Measurements from ENCODE around the gene NEDD4L. TPM values are rescaled to one million over a fixed set of nuclear protein-coding genes. Genes with fewer than 3 reads are reported as not detected.
A peak's percentile ranks its signal among the peaks of the same experiment; 100 is the strongest.

The NEDD4L gene
- total and polyA plus RNA-seq, 10 of the 15 experiments (the other 5 are each of a cell fraction or from before 2014, with no cell fraction given): 7.4 to 24.0 (median 17.7) TPM

- Histone ChIP-seq H3K27me3 (replicated peaks in 1 of 2; ENCODE audit: control insufficient read depth in 2 of 2, insufficient read depth in 2 of 2, low read length in 1 of 2) (no peaks in the 10 kb centered on the region), H3K4me1 (ENCODE audit: control insufficient read depth, insufficient read depth, low read length) (no peaks in the 10 kb centered on the region), H2AFZ (ENCODE audit: control insufficient read depth, low read depth, low read length) (no peak overlapping the region), H3K9me3 (replicated peaks; ENCODE audit: control insufficient read depth, insufficient read depth, low read length) (no peaks in the 10 kb centered on the region; the same call in 2 of the 3 replicates), H3K4me2 (ENCODE audit: control insufficient read depth, insufficient read depth) (peak overlapping the region; percentile 18; the same call in 1 of the 2 replicates), H3K36me3 (ENCODE audit: control insufficient read depth in 2 of 2, insufficient read depth in 2 of 2, low read length in 1 of 2) (no peaks in the 10 kb centered on the region), H3K27ac (ENCODE audit: control insufficient read depth, insufficient read depth) (no peak overlapping the region), H3K9ac (ENCODE audit: control insufficient read depth, insufficient read depth, low read length) (no peak overlapping the region), H4K20me1 (ENCODE audit: control insufficient read depth, insufficient read depth) (no peaks in the 10 kb centered on the region), H3K79me2 (ENCODE audit: control insufficient read depth, insufficient read depth, low read length) (no peaks in the 10 kb centered on the region), H3K4me3 (no peak overlapping the region)
- peak in 1 of 2 experiments; percentile 49; a peak in 1 of 4 replicates for TF ChIP-seq BHLHE40 (IDR thresholded peaks at IDR 0.05; ENCODE audit: borderline replicate concordance in 1 of 2, low read depth in 2 of 2, low read length in 1 of 2)
- peak; percentile 80 for TF ChIP-seq RUNX3 (IDR thresholded peaks at IDR 0.05; ENCODE audit: low read length)
- 0 out of 2 replicates have a peak, but pooled peaks have one; percentile 56 for TF ChIP-seq SMARCA5 (IDR thresholded peaks at IDR 0.05)
- 0 out of 2 replicates have a peak, but pooled peaks have one; percentile 57 for TF ChIP-seq YY1 (IDR thresholded peaks at IDR 0.05; ENCODE audit: low read depth, low read length)
- TF ChIP-seq MTA2 (IDR thresholded peaks at IDR 0.05; ENCODE audit: low read depth): peak; percentile 43; the same call in 1 of the 2 replicates
- TF ChIP-seq CBFB (IDR thresholded peaks at IDR 0.05; ENCODE audit: low read depth): 0 out of 2 replicates have a peak, but pooled peaks have one; percentile 42
- no peak for TF ChIP-seq SP1 (IDR thresholded peaks at IDR 0.05; ENCODE audit: low read depth, low read length)
- TF ChIP-seq CTCF (IDR thresholded peaks at IDR 0.05 in 2 of 3, conservative IDR thresholded peaks at IDR 0.05 in 1 of 3; ENCODE audit: control insufficient read depth in 2 of 3, extremely low read depth in 1 of 3, insufficient read depth in 1 of 3, low read depth in 3 of 3, low read length in 3 of 3): peak; percentile 79 to 92 (median 91)
- no peak for TF ChIP-seq USF2 (IDR thresholded peaks at IDR 0.05; ENCODE audit: borderline replicate concordance, low read depth, low read length)
- peak; percentile 75 for TF ChIP-seq RAD21 (IDR thresholded peaks at IDR 0.05; ENCODE audit: insufficient read depth, low read depth, low read length)
- no peak for TF ChIP-seq ZNF207 (IDR thresholded peaks at IDR 0.05; ENCODE audit: borderline replicate concordance)
- TF ChIP-seq NBN (IDR thresholded peaks at IDR 0.05): 0 out of 2 replicates have a peak, but pooled peaks have one; percentile 54
- no peak for TF ChIP-seq FOS (IDR thresholded peaks at IDR 0.05; ENCODE audit: borderline replicate concordance, extremely low read depth, insufficient read length)
- peak; percentile 81; the same call in 1 of the 2 replicates for TF ChIP-seq SMC3 (IDR thresholded peaks at IDR 0.05; ENCODE audit: borderline replicate concordance, low read length)
- no peak for TF ChIP-seq EZH2 (IDR thresholded peaks at IDR 0.05; ENCODE audit: borderline replicate concordance, control insufficient read depth, low read depth, low read length)
- TF ChIP-seq PKNOX1 (IDR thresholded peaks at IDR 0.05): no peak
- in situ Hi-C loops (cut with MboI): no loop called here
- no TSS peak for BruUV-seq (replicated peaks)
- POLR2A ChIA-PET: interaction anchor here (0.6 to 1.4 kb wide), 5 partner anchors 25 to 91 kb away, joined by 3 to 7 read pairs (median 3); no protein-coding TSS in a partner anchor
- ATAC-seq (peak; percentile 96), FAIRE-seq (peak; percentile 61), DNase-seq (ENCODE audit: low read depth, low spot score) (peak; percentile 45)
- intact Hi-C loops (cut with micrococcal nuclease; ENCODE audit: unreplicated experiment): loop anchor here (1.0 to 5.0 kb wide), 3 partner anchors 93 to 254 kb away; no protein-coding TSS in a partner anchor
- WGBS (ENCODE audit: insufficient coverage, insufficient replicate concordance, low lambda C conversion rate, missing lambda C conversion rate): 36% methylated on average over 7 of the region's 7 CpGs
- CTCF ChIA-PET: interaction anchor here (0.7 to 5.7 kb wide), 59 partner anchors 8 to 629 kb away, joined by 3 to 62 read pairs (median 4); partner anchors contain the start of gene NEDD4L
- SMC1A ChIA-PET (ENCODE audit: uncharacterized antibody, unreplicated experiment): interaction anchor here (0.8 to 4.2 kb wide), 32 partner anchors 10 to 628 kb away, joined by 3 to 27 read pairs (median 4); partner anchors contain the start of gene NEDD4L
- RAD21 ChIA-PET (ENCODE audit: unreplicated experiment): interaction anchor here (0.8 to 3.4 kb wide), 22 partner anchors 11 to 628 kb away, joined by 3 to 31 read pairs (median 4); partner anchors contain the start of gene NEDD4L
These were observed 91.8 kb downstream of the NEDD4L start for GRCh38 chr18:58135701-58136331.
